GM12878 (cell line): Measurements from ENCODE around the gene ZNF512. TPM values are rescaled to one million over a fixed set of nuclear protein-coding genes. Genes with fewer than 3 reads are reported as not detected.

ENCODE experiments used
- CBFB ChIP-seq: IDR thresholded peaks from 2 replicates; pipeline ENCODE4 v1.6.1; 2016; ENCODE audit warnings: antibody characterized with exemption, low read depth
- CBX3 ChIP-seq: fragments of 200-600 bp; sonication (generic); IDR thresholded peaks from 2 replicates; pipeline ENCODE4 v1.6.1; 2016; ENCODE audit warnings: low read depth, borderline replicate concordance
- CBX5 ChIP-seq: sonication (generic); IDR thresholded peaks from 2 replicates; pipeline ENCODE4 v1.6.1; 2016; ENCODE audit warnings: low read depth, moderate library complexity, mild to moderate bottlenecking, inconsistent platforms
- EED ChIP-seq: sonication (generic); IDR thresholded peaks from 2 replicates; pipeline ENCODE4 v1.6.1; 2016; ENCODE audit warnings: antibody characterized with exemption, low read depth
- ELK1 ChIP-seq: IDR thresholded peaks from 2 replicates; pipeline ENCODE4 v1.6.1; 2012; ENCODE audit warnings: low read depth, low read length, improper control_type of control experiment
- IRF4 ChIP-seq: IDR thresholded peaks from 2 replicates; pipeline ENCODE4 v1.6.1; 2011; ENCODE audit warnings: low read depth, low read length
- MEF2B ChIP-seq: fragments of 450-650 bp; IDR thresholded peaks from 2 replicates; pipeline ENCODE4 v1.6.1; 2018; ENCODE audit warnings: mild to moderate bottlenecking, moderate library complexity; ENCODE audit not compliant: partially characterized antibody, poor library complexity, severe bottlenecking
- NFIC ChIP-seq: IDR thresholded peaks from 2 replicates; pipeline ENCODE4 v1.6.1; 2012; ENCODE audit warnings: low read depth, mild to moderate bottlenecking, inconsistent platforms, low read length, moderate library complexity
- SMARCA5 ChIP-seq: fragments of 450-650 bp; IDR thresholded peaks from 2 replicates; pipeline ENCODE4 v1.6.1; 2017; ENCODE audit warnings: mild to moderate bottlenecking
- TARDBP ChIP-seq: IDR thresholded peaks from 2 replicates; pipeline ENCODE4 v1.6.1; 2016; ENCODE audit warnings: borderline replicate concordance
- USF1 ChIP-seq: IDR thresholded peaks from 2 replicates; pipeline ENCODE4 v1.6.1; 2011; ENCODE audit warnings: borderline replicate concordance, low read depth, mild to moderate bottlenecking, moderate library complexity, mixed read lengths, low read length; ENCODE audit not compliant: insufficient read depth; ENCODE audit errors: extremely low read length
- ZNF274 ChIP-seq: IDR thresholded peaks from one replicate; pipeline ENCODE4 v1.8.0; 2011; ENCODE audit not compliant: insufficient read length, insufficient read depth
- polyA plus RNA-seq, 11 experiments: library from polyadenylated mRNA; depleted of rRNA in 4 of 11; unstranded in 6 of 11; stranded (reverse) in 5 of 11; fragments of >200 nt; fragmentation: Nextera tagmentation in 4 of 11; fragmentation: Illumina TruSeq in 1 of 11; extraction: Ambion mirVana in 4 of 11; extraction: Trizol in 1 of 11; gene quantifications; 1 replicate in 1 of 11; 2 replicates in 10 of 11; pipeline versions ENCODE4 v1.2.1 to v1.2.3, GENCODE V29; 2011 to 2016; ENCODE audit warnings: inconsistent platforms in 2 of 11, missing spikeins in 2 of 11, low read depth in 1 of 11
- total RNA-seq, 4 experiments: library from RNA; depleted of rRNA in 3 of 4; stranded (reverse); fragments of >200 nt in 3 of 4; fragmentation: Illumina TruSeq in 1 of 4; extraction: Trizol in 1 of 4; gene quantifications; 2 replicates each; pipeline versions ENCODE4 v1.2.1 to v1.2.3, GENCODE V29; 2013 to 2021
- TF ChIP-seq, protein P1 (sequence below): IDR thresholded peaks from 2 replicates; pipeline ENCODE4 v1.6.1; 2011; ENCODE audit warnings: mild to moderate bottlenecking, low read depth, low read length, moderate library complexity; ENCODE audit not compliant: insufficient replicate concordance
- TF ChIP-seq, protein P2 (sequence below): fragments of 450-650 bp; formaldehyde crosslinking; IDR thresholded peaks from 2 replicates; pipeline ENCODE4 v1.5.0; 2022; ENCODE audit warnings: mild to moderate bottlenecking, missing genetic modification characterization
- TF ChIP-seq, protein P3 (sequence below): IDR thresholded peaks from 2 replicates; pipeline ENCODE4 v1.6.1; 2011; ENCODE audit warnings: low read depth, mild to moderate bottlenecking, low read length, moderate library complexity, borderline replicate concordance; ENCODE audit errors: extremely low read depth
- TF ChIP-seq, protein P4 (sequence below): fragments of 450-650 bp; IDR thresholded peaks from 2 replicates; pipeline ENCODE4 v1.6.1; 2018; ENCODE audit warnings: mild to moderate bottlenecking, low read depth, moderate library complexity; ENCODE audit not compliant: partially characterized antibody

Gene ZNF512
- total and polyA plus RNA-seq, 10 of the 15 experiments (the other 5 are each of a cell fraction or from before 2014, with no cell fraction given) = 14.1 to 61.9 (median 31.2) TPM

DNA sequence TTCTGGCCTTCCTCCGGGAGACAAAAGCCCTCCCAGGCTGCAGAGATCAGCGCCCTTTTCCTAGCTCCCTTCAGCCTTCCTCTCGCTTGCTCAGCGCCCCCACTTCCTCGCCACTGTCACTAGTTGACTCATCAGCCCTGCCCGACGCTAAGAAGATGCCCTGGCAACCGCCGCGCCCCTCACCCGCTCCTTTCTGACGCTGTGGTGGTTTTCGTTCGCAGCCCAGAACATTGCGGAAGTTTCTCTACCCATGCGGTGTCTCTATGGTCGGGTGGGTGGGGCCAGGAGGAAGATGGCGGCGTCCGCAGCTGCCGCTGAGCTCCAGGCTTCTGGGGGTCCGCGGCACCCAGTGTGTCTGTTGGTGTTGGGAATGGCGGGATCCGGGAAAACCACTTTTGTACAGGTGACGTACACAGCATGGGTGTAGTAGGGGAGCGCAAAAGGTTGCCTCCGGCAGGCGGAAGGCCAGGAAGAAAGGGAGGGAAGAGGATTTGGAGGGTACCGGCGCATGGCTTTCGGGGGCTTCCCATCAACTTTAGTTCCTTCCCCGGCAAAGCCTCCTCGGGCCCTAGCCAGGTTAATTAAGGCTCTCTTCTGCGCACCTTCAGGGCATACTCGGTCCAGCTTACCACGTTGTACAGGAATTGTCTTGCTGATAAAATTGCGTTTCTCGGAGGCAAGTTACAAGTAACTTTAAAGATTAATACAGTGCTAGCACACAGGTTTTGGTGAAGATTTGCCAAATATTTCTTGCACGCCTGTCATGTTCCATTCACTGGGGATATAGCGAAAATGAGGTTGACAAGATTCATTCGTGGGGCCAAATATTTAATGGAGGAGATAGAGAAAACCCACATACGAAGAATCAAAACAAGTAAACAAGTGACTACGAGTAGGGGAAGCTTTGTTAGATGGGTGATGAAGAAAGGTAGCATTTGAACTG lies 46.2 kb downstream of the ZNF512 start, which contains the start of the genes CCDC121 and GPN1 (continued):
- TF ChIP-seq SMARCA5 (no peak), IRF4 (peak; percentile 77), CBX5 (no peak), MEF2B (peak; percentile 40), CBFB (peak; percentile 81; the same call in 1 of the 2 replicates), NFIC (peak; percentile 18; the same call in 1 of the 2 replicates), TARDBP (no peak), ELK1 (no peak), EED (peak; percentile 50; the same call in 1 of the 2 replicates), CBX3 (no peak), USF1 (no peak), ZNF274 (no peak)
- TF ChIP-seq, protein P1, sequence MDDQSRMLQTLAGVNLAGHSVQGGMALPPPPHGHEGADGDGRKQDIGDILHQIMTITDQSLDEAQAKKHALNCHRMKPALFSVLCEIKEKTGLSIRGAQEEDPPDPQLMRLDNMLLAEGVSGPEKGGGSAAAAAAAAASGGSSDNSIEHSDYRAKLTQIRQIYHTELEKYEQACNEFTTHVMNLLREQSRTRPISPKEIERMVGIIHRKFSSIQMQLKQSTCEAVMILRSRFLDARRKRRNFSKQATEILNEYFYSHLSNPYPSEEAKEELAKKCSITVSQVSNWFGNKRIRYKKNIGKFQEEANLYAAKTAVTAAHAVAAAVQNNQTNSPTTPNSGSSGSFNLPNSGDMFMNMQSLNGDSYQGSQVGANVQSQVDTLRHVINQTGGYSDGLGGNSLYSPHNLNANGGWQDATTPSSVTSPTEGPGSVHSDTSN = no peak
- TF ChIP-seq, protein P2, sequence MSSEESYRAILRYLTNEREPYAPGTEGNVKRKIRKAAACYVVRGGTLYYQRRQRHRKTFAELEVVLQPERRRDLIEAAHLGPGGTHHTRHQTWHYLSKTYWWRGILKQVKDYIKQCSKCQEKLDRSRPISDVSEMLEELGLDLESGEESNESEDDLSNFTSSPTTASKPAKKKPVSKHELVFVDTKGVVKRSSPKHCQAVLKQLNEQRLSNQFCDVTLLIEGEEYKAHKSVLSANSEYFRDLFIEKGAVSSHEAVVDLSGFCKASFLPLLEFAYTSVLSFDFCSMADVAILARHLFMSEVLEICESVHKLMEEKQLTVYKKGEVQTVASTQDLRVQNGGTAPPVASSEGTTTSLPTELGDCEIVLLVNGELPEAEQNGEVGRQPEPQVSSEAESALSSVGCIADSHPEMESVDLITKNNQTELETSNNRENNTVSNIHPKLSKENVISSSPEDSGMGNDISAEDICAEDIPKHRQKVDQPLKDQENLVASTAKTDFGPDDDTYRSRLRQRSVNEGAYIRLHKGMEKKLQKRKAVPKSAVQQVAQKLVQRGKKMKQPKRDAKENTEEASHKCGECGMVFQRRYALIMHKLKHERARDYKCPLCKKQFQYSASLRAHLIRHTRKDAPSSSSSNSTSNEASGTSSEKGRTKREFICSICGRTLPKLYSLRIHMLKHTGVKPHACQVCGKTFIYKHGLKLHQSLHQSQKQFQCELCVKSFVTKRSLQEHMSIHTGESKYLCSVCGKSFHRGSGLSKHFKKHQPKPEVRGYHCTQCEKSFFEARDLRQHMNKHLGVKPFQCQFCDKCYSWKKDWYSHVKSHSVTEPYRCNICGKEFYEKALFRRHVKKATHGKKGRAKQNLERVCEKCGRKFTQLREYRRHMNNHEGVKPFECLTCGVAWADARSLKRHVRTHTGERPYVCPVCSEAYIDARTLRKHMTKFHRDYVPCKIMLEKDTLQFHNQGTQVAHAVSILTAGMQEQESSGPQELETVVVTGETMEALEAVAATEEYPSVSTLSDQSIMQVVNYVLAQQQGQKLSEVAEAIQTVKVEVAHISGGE = no peak
- TF ChIP-seq, protein P3, sequence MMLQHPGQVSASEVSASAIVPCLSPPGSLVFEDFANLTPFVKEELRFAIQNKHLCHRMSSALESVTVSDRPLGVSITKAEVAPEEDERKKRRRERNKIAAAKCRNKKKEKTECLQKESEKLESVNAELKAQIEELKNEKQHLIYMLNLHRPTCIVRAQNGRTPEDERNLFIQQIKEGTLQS = no peak
- TF ChIP-seq, protein P4, sequence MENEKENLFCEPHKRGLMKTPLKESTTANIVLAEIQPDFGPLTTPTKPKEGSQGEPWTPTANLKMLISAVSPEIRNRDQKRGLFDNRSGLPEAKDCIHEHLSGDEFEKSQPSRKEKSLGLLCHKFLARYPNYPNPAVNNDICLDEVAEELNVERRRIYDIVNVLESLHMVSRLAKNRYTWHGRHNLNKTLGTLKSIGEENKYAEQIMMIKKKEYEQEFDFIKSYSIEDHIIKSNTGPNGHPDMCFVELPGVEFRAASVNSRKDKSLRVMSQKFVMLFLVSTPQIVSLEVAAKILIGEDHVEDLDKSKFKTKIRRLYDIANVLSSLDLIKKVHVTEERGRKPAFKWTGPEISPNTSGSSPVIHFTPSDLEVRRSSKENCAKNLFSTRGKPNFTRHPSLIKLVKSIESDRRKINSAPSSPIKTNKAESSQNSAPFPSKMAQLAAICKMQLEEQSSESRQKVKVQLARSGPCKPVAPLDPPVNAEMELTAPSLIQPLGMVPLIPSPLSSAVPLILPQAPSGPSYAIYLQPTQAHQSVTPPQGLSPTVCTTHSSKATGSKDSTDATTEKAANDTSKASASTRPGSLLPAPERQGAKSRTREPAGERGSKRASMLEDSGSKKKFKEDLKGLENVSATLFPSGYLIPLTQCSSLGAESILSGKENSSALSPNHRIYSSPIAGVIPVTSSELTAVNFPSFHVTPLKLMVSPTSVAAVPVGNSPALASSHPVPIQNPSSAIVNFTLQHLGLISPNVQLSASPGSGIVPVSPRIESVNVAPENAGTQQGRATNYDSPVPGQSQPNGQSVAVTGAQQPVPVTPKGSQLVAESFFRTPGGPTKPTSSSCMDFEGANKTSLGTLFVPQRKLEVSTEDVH = no peak
